Subcutaneous preadipocyte (primary cell): ENCODE results near the gene ZNF256. TPM values are rescaled to one million over a fixed set of nuclear protein-coding genes. Genes with fewer than 3 reads are reported as not detected.

ENCODE experiments used
- total RNA-seq: library from RNA; depleted of rRNA; stranded (reverse); fragments of >200 nt; gene quantifications from 2 replicates; pipeline ENCODE4 v1.2.3, GENCODE V29; 2012

ZNF256 gene
- 2.7 and 4.0 TPM in 2 replicates for total RNA-seq

GRCh38 chr19:57947419-57948134 lies at the start of gene ZNF256:
ZNF256 (minus strand) TSS chr19:57947706; CDS start chr19:57947474, 232 bp downstream.

GRCh38 chr19:57974434-57974833 lies 26.9 kb upstream of the ZNF256 start, which contains the start of gene C19orf18:
C19orf18 (minus strand) TSS chr19:57974534; CDS start chr19:57974432, 102 bp downstream.

DNA sequence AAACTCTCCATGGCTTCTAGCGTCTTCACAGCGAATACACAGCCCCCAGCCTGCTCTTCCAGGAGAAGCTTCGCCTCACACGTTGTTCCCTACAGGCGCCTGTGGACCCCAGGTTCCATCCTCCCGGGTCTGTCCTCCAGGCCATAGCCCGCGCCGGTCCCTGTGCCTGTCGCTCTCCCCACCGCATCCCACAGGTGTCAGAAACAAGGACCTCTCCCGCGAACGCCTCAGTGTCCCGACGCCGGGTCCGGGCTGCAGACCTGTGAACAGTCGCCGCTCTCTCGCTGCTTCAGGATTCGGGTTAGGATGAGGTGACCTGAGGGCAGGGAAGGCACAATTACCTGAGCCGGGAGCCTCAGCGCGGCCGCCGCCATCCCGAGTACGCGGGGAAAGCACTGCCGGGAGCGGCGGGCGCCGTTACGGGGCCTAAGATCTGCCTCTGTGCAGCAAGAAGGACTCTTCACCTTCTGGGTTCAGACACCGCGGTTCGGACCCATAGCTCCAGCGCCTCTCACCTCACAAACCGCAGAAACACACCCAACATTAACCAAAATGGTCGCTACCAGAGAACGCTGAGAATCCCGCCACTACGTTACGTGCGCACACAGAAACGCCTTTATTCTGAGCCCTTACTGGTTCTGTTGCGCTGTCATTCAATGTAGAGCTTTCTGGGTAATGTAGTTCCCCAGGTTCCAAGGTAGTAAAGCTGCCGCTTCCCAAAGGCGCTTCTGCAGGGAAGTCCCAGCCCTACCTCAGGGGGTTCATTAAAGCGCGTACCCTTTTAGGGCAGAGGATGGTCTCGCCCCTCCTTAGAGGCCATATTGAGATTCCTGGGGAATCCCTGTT lies 12.5 kb downstream of the ZNF256 start, which contains the start of gene ZNF418:
ZNF418 (minus strand) TSS at position 583 of the 846 bp plus-strand sequence. CDS start 1,580 bp downstream, outside the sequence.

GRCh38 chr19:57916168-57916995 lies 31.1 kb downstream of the ZNF256 start, which contains the start of gene ZNF417:
ZNF417 (minus strand) TSS chr19:57916592; CDS start chr19:57916411, 181 bp downstream.

Other genes with a start within 250 kb of the ZNF256 start
- 0.37 and 0.59 TPM in 2 replicates for gene ZNF154, start 238.5 kb downstream of the ZNF256 start, total RNA-seq
- 2.9 and 4.7 TPM in 2 replicates for gene ZNF671, start 220.1 kb downstream of the ZNF256 start, total RNA-seq
- 8.5 and 9.8 TPM in 2 replicates for gene ZNF776, start 200.9 kb downstream of the ZNF256 start, total RNA-seq
- gene ZNF586, start 178.0 kb downstream of the ZNF256 start, total RNA-seq = 9.6 and 12.3 TPM in 2 replicates
- 4.1 and 4.8 TPM in 2 replicates for gene ZNF552, start 132.8 kb downstream of the ZNF256 start, total RNA-seq
- gene ZNF587B, start 117.4 kb downstream of the ZNF256 start, total RNA-seq = 18.0 and 32.5 TPM in 2 replicates
- gene ZNF587, start 97.8 kb downstream of the ZNF256 start, total RNA-seq = 15.4 and 19.9 TPM in 2 replicates
- gene ZNF814, start 58.7 kb downstream of the ZNF256 start, total RNA-seq = 5.5 and 9.8 TPM in 2 replicates
- 8.5 and 11.1 TPM in 2 replicates for gene ZNF417, start 31.1 kb downstream of the ZNF256 start, total RNA-seq
- 1.2 and 1.8 TPM in 2 replicates for gene ZNF418, start 12.3 kb downstream of the ZNF256 start, total RNA-seq
- gene C19orf18, start 26.8 kb upstream of the ZNF256 start, total RNA-seq = 0.20 and 0.37 TPM in 2 replicates
- gene ZNF606, start 55.1 kb upstream of the ZNF256 start, total RNA-seq = 8.8 and 10.7 TPM in 2 replicates
- not detected in 2 replicates for gene ZSCAN1, start 86.3 kb upstream of the ZNF256 start, total RNA-seq
- 0.78 and 2.2 TPM in 2 replicates for gene ZNF135, start 111.6 kb upstream of the ZNF256 start, total RNA-seq
- gene ZSCAN18, start 150.5 kb upstream of the ZNF256 start, total RNA-seq = 10.2 and 25.7 TPM in 2 replicates
- gene ZNF329, start 203.1 kb upstream of the ZNF256 start, total RNA-seq = 6.2 and 8.0 TPM in 2 replicates
- 14.3 and 17.8 TPM in 2 replicates for gene ZNF274, start 235.4 kb upstream of the ZNF256 start, total RNA-seq